Testis (tissue), 2 donors: Measurements from ENCODE around the gene NARF.

Experiments
- CTCF ChIP-seq, 3 experiments: fragments of 450-650 bp in 2 of 3; fragments of 200-600 bp in 1 of 3; sonication (generic) in 1 of 3; IDR thresholded peaks; one replicate each; pipeline ENCODE4 v1.5.1; 2016 to 2019; ENCODE audit warnings: antibody characterized with exemption in 3 of 3, mild to moderate bottlenecking in 2 of 3, moderate library complexity in 1 of 3
- POLR2A ChIP-seq: fragments of 450-650 bp; IDR thresholded peaks from one replicate; pipeline ENCODE4 v1.6.1; 2017; ENCODE audit warnings: antibody characterized with exemption, mild to moderate bottlenecking, moderate library complexity

GRCh38 chr17:82463391-82463790 lies 4.8 kb downstream of the NARF start:
- TF ChIP-seq POLR2A, result no peak
- TF ChIP-seq CTCF (IDR thresholded peaks at IDR 0.05), result no peak
